Stimulated activated naive CD8-positive, alpha-beta T cell treated with anti-CD3 and anti-CD28 coated beads, Interleukin-15, Interleukin-2, amounts not matched to agents 100 ng/mL and 50 ng/mL, for 24 hours (primary cell): ENCODE measurements around the gene MTM1.

Source experiments
- H3K27ac Mint-ChIP-seq: one replicate; pipeline ENCODE4 v1.8.0; 2021; ENCODE audit warnings: mild to moderate bottlenecking, mixed read lengths
- H3K27me3 Mint-ChIP-seq: one replicate; pipeline ENCODE4 v1.8.0; 2021; ENCODE audit warnings: mixed read lengths
- H3K36me3 Mint-ChIP-seq: one replicate; pipeline ENCODE4 v1.8.0; 2021; ENCODE audit warnings: low read depth, mixed read lengths
- H3K4me1 Mint-ChIP-seq: one replicate; pipeline ENCODE4 v1.8.0; 2021; ENCODE audit warnings: low read depth, mixed read lengths
- H3K4me3 Mint-ChIP-seq: one replicate; pipeline ENCODE4 v1.8.0; 2021; ENCODE audit warnings: mild to moderate bottlenecking, mixed read lengths
- H3K9me3 Mint-ChIP-seq: one replicate; pipeline ENCODE4 v1.8.0; 2021; ENCODE audit warnings: mixed read lengths

Gene MTM1

DNA sequence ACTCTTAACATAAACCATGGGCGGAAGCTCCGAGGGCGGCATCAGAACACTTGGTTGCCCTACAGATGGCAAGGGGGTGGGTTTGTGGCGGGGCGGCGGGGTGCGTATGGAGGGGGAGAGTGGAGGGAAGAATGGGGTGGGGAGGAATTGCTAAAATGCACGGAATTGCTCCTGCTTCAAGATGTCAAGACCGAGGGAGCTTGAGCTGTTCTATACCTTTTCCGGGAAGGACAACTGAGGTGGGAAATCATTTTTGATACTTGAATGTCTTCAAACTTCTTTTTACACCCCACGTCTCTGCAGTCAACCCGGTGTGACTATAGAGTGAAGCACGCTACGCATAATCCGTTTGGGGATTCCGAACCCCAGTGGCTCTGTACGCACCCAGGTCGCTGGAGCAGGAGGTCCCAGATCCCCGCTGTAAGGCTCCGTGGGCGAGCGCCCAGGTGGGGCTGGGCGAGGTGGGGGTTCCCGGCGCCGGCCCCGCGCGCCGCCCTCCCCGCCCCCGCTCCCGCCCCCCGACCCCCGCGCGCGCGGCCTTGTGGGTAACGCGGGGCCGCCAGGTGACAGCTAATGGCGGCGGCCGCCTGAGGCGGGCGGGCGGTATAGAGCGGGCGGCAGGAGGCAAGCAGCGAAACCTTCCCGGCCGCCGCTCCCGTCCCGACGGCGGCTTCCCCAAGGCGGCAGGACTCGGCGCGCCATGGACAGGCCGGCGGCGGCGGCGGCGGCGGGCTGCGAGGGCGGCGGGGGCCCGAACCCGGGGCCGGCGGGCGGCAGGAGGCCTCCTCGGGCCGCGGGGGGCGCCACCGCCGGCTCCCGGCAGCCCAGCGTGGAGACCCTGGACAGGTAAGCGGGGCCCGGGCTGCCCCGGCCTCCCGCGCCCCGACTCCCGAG lies 124.7 kb downstream of the MTM1 start, which contains the start of gene MTMR1:
TSS of gene MTMR1 (plus strand) at position 566 of the 894 bp plus-strand sequence. CDS start at position 701, 135 bp downstream.
- H3K4me3 Mint-ChIP-seq: peak within 1 kb of the TSS; percentile 90
- no peaks in the 10 kb centered on the region for H3K27me3 Mint-ChIP-seq
- no peaks in the 10 kb centered on the region for H3K9me3 Mint-ChIP-seq
- peaks cover 82% of the 10 kb centered on the region for H3K4me1 Mint-ChIP-seq
- peak within 1 kb of the TSS; percentile 96 for H3K27ac Mint-ChIP-seq
- H3K36me3 Mint-ChIP-seq: peaks cover 6% of the 10 kb centered on the region

DNA sequence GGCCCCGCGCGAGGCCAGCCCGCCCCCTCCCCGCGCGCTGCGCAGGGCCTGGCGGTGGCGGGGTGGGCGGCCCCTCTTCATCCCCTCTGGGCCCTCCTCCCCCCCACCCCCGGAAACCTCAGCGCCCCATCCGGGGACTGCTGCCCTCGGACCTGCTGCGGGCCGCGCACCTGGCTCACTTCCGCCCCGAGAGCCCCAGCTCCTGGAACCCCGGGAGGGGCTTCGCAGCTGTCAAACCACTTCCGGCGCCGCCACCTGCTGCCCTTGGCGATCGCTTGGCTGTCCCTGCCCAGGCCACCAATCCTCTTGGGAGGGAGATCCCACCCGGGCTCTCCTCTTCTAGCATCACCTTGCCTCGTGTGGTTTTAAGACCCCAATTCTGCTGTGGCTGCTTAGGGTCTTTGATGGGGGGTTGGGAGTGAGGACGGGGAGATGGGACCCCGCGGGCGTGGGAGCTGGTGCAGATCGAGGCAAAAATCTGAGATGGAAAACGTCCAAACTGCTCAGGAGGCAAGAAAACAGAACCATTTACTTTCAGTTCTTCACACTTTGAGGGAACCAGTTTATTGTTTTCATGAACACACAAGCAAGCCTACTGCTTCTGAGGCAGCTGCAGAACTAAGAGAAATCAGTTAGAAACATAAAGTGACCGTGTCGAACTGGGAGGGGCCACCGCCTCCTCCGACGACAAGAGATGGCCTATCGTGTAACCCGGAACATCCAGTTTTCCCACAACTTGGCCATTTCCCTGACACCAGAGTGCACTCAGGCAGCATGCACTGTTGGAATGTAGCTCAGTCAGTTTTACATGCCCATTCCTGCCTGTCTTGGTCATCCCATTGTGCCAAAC lies 125.5 kb downstream of the MTM1 start:
- Mint-ChIP-seq H3K4me3 (peak overlapping the region; percentile 90), H3K36me3 (peaks cover 6% of the 10 kb centered on the region), H3K9me3 (no peaks in the 10 kb centered on the region), H3K4me1 (peaks cover 75% of the 10 kb centered on the region), H3K27me3 (no peaks in the 10 kb centered on the region), H3K27ac (peak overlapping the region; percentile 95)

DNA sequence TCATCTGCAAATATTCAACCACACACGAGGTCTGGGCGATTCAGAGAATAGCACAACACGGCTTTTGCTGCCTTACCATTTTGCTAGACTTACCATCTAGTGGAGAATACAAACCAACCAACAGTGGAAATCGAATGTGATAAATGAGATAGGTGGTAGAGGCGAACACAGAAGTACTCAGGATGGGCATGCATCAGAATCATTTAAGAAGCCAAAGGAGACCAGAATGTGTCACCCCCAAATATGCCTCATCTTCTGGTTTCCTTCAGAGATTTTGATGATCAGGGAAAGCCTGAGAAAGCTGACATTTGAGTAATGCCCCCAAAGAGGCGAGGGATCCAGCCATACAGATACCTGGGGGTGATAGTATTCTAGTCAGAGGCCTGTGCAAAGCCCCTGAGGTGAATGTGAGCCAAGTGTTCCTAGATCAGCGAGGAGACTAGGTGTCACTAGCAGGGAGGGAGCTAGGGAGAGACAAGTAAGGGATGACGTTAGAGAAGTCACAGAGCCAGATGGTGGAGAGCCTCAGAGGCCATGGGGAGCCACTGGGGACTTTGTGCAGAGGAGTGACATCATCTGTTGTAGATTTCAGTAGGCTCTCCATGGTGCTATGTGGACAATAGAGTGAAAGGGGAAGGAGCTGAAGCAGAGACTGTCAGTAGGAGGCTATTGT lies 126.5 kb downstream of the MTM1 start:
- peak overlapping the region; percentile 95 for H3K27ac Mint-ChIP-seq
- H3K4me1 Mint-ChIP-seq: peaks cover 72% of the 10 kb centered on the region
- H3K27me3 Mint-ChIP-seq: no peaks in the 10 kb centered on the region
- H3K36me3 Mint-ChIP-seq: peaks cover 6% of the 10 kb centered on the region
- peak overlapping the region; percentile 90 for H3K4me3 Mint-ChIP-seq
- H3K9me3 Mint-ChIP-seq: no peaks in the 10 kb centered on the region

DNA sequence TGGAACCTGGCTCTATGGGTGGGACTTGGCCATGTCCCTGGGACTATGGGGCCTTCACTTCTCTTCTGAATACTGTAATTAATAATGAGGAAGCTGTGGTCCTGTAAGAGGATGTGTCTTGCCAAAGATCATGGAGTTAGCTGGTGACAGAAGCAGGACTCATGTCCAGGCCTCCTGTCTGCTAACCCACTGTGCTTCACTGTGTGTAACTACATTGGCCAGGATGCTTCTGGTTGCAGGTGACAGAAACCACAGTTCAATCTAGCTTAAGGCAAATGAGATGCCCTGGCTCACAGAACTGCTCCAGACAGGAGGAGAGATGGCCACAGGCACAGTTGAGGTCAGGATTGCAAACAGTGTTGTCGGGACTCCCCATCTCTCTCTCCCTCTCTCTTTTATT lies 127.9 kb downstream of the MTM1 start:
- peak overlapping the region; percentile 90 for H3K4me3 Mint-ChIP-seq
- H3K4me1 Mint-ChIP-seq: peaks cover 59% of the 10 kb centered on the region
- no peaks in the 10 kb centered on the region for H3K27me3 Mint-ChIP-seq
- H3K9me3 Mint-ChIP-seq: no peaks in the 10 kb centered on the region
- peak overlapping the region; percentile 95 for H3K27ac Mint-ChIP-seq
- peaks cover 9% of the 10 kb centered on the region for H3K36me3 Mint-ChIP-seq

DNA sequence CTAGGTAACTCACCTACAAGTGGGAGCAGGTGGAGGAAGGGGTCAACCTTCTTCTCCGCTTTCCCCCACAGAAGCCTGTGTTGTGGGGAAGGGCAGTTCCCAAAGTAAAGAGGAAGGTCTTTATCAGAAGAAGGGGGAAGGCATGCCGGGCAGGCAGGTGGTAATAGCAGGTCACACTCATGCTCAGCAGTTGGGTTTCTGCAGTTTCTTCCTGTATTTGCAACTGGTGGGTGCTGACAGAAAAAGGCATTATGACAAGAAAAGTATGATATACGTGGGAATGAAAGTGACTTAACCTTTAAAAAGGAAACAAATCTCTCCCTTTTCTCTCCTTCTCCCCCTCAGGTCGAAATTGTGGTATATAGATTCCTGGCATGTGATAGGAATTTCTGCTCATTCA lies 128.4 kb downstream of the MTM1 start:
- peak overlapping the region; percentile 89 for H3K27ac Mint-ChIP-seq
- H3K9me3 Mint-ChIP-seq: no peaks in the 10 kb centered on the region
- peaks cover 14% of the 10 kb centered on the region for H3K36me3 Mint-ChIP-seq
- H3K4me3 Mint-ChIP-seq: peak overlapping the region; percentile 90
- H3K4me1 Mint-ChIP-seq: peaks cover 58% of the 10 kb centered on the region
- no peaks in the 10 kb centered on the region for H3K27me3 Mint-ChIP-seq

DNA sequence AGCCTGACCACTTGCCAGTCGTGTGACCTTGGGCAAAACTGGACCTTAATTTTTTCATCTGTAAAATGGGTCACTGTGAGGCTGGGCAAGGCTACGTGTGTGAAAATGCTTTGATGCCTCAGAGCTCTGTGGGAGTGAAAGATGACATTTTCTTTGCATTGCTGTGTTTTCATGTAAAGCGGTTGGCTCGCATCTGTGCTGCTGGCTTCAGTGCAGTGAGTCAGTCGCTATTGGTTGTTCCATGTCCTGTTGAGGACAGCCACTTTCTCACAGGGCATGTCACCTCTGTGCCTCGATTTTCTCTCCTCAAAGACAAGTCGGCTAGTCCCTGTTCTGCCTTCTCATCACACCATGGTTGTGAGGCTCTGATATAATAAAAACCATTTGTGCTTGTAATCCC lies 129.2 kb downstream of the MTM1 start:
- peaks cover 53% of the 10 kb centered on the region for H3K4me1 Mint-ChIP-seq
- H3K27ac Mint-ChIP-seq: peak overlapping the region; percentile 89
- H3K36me3 Mint-ChIP-seq: peaks cover 14% of the 10 kb centered on the region
- peak overlapping the region; percentile 90 for H3K4me3 Mint-ChIP-seq
- no peaks in the 10 kb centered on the region for H3K27me3 Mint-ChIP-seq
- no peaks in the 10 kb centered on the region for H3K9me3 Mint-ChIP-seq

DNA sequence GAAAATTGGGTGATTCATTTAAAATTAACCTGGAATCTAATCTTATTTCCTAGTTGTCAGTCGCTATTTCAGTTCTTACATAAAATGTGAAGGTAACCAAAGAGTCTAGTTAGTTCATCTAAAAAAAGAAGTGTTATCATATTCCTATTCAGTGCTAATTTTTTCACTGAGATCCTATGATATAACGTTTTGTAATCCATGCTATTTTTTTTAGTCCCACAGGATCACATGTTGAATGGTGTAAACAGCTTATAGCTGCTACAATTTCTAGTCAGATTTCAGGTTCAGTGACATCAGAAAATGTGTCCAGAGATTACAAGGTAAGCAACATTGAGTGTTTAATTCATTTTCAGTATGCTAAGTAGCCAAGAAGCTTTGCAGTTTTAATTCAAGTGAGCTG lies 130.6 kb downstream of the MTM1 start:
- no peaks in the 10 kb centered on the region for H3K27me3 Mint-ChIP-seq
- H3K9me3 Mint-ChIP-seq: no peaks in the 10 kb centered on the region
- no peak overlapping the region for H3K4me3 Mint-ChIP-seq
- peaks cover 21% of the 10 kb centered on the region for H3K36me3 Mint-ChIP-seq
- peaks cover 64% of the 10 kb centered on the region for H3K4me1 Mint-ChIP-seq
- H3K27ac Mint-ChIP-seq: peak overlapping the region; percentile 36

DNA sequence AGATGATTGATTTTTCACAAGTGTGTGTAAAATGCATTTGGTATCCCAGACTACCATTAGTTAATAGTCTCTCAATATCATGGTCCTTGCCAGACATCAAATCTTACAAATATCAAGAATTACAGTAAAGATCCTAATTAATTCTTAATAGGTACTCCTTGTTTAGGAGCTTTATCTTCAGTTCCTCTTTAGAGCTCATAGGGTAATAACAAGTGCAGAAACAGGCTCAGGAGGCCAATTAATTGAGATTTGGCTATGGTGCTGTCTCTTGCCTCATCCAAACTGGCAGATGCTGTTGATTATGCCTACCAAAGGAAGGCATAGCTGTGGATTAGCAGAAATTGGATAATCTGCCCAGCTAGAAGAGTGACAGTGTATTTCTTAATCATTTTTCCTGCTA lies 131.7 kb downstream of the MTM1 start:
- H3K27ac Mint-ChIP-seq: no peak overlapping the region
- peaks cover 66% of the 10 kb centered on the region for H3K4me1 Mint-ChIP-seq
- no peak overlapping the region for H3K4me3 Mint-ChIP-seq

DNA sequence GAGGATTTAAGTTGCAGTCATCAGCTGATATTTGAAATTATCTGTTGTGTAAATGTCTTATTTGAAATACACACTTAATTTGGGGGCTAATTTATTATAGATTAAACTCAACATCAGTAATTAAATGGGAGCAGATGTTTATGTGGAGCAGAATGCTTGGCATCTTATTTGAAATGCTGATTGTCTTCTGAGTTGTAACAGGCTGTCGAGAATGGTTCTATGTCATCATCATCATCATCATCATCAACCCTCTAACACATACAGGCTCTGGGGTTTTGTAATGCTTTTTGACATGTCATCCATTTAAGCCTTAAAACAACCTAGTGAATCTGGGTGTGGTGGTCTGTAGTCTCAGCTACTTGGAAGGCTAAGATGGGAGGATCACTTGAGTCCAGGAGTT lies 133.0 kb downstream of the MTM1 start:
- Mint-ChIP-seq H3K27me3 (no peaks in the 10 kb centered on the region), H3K36me3 (peaks cover 34% of the 10 kb centered on the region), H3K4me3 (no peak overlapping the region), H3K4me1 (peaks cover 64% of the 10 kb centered on the region), H3K27ac (no peak overlapping the region), H3K9me3 (no peaks in the 10 kb centered on the region)

More for the DNA sequence above, 131.7 kb downstream of the MTM1 start:
- Mint-ChIP-seq H3K27me3 (no peaks in the 10 kb centered on the region), H3K9me3 (no peaks in the 10 kb centered on the region), H3K36me3 (peaks cover 28% of the 10 kb centered on the region)

DNA sequence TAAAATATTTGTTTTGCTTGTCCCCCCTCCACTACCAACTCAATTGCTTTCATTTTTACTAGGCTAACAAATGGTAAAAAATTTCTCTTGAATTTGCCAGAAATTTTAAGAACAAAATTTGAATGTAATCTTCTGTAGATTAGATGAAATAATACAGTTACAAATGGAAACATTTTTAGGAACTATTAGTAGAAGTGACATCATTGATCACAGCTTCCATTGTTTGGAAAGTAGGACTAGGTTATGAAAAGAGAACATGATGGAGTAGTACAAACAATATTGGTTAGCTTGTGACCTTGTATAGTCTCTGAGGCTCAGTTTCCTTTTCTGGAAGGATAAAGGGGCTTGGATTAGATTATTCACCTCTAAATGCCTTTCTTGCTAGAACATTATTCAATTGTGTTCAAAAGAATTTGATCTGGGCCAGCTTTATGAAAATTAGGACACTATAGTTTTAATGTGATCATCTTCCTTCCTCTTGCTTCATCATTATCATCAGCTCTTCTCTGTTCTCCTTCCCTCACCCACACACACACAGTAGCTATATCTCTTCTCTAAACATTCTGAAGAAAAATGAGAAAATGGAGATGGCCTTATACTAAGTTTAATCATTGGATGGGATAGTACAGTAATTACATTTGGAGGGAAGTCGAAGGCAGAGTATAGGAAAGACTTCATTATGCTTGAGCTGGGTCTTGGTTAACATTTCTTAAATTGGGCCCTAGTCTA lies 134.7 kb downstream of the MTM1 start:
- Mint-ChIP-seq H3K27me3 (no peaks in the 10 kb centered on the region), H3K4me3 (peak overlapping the region; percentile 25), H3K4me1 (peaks cover 58% of the 10 kb centered on the region), H3K9me3 (no peaks in the 10 kb centered on the region), H3K36me3 (peaks cover 47% of the 10 kb centered on the region), H3K27ac (peak overlapping the region; percentile 90)

DNA sequence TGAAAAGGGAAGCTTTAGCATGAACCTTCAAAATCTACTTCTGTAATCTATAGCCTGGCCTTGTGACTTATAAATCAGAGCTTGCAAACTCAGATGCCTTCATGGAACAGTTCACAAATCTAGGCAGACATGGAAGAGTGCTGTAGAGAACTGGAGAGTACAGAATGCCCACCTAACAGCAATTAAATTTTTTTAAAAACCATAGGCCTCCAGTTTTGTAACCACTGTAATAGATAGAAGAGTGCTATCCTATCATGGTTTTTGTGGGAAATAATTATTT lies 135.2 kb downstream of the MTM1 start:
- Mint-ChIP-seq H3K27ac (peak overlapping the region; percentile 90), H3K36me3 (peaks cover 47% of the 10 kb centered on the region), H3K27me3 (no peaks in the 10 kb centered on the region), H3K4me1 (peaks cover 58% of the 10 kb centered on the region), H3K9me3 (no peaks in the 10 kb centered on the region), H3K4me3 (no peak overlapping the region)

DNA sequence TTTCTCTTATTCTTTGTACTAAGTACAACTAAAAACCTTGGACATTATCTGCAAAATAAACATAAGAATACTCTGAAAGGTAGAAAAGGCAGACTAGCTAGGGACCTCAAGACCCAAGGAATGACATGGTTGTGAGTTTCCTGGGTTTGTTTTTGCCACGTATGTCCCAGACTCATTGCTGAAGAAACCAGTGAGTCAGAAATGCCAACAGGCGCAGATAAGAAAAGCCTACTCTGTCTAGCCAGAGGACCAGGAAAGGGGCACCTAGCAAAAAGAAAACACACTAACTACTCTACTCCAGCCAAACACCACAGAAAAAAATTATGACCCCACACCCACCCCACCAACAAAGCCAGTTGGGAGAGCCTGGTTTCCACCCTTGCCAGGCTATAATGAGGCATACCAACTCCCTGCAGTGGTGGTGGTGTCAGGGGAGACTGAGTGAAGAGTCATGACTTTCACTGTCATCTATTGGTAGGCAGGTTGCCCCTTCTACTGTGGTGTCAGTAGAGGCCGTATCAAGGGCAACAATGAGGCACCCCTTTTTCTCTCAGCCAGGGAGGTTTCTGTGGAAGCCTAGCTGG lies 135.7 kb downstream of the MTM1 start:
- no peaks in the 10 kb centered on the region for H3K27me3 Mint-ChIP-seq
- peaks cover 48% of the 10 kb centered on the region for H3K36me3 Mint-ChIP-seq
- H3K4me3 Mint-ChIP-seq: peak overlapping the region; percentile 55
- peak overlapping the region; percentile 90 for H3K27ac Mint-ChIP-seq
- no peaks in the 10 kb centered on the region for H3K9me3 Mint-ChIP-seq
- peaks cover 57% of the 10 kb centered on the region for H3K4me1 Mint-ChIP-seq

DNA sequence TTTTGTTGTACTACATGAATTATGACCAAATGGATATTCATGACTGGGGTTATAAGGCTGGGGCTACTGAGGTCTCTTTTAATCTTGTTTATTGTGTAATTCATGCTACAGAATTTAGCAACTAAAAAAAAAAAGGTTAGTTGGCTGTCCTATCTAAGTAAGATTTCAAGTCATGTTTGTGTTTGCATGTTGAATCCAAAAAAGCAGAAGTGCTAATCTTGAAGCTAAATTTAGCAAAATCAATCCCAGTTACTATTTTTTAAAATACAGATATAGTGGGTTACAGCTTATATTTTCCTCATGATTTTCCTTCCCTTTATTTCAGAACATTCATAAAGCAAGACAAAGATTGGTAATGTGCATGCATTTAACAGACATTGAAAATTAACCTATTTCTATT lies 144.2 kb downstream of the MTM1 start:
- peaks cover 54% of the 10 kb centered on the region for H3K4me1 Mint-ChIP-seq
- no peaks in the 10 kb centered on the region for H3K9me3 Mint-ChIP-seq
- H3K27ac Mint-ChIP-seq: peak overlapping the region; percentile 55
- H3K36me3 Mint-ChIP-seq: peaks cover 10% of the 10 kb centered on the region
- no peaks in the 10 kb centered on the region for H3K27me3 Mint-ChIP-seq
- H3K4me3 Mint-ChIP-seq: no peak overlapping the region

DNA sequence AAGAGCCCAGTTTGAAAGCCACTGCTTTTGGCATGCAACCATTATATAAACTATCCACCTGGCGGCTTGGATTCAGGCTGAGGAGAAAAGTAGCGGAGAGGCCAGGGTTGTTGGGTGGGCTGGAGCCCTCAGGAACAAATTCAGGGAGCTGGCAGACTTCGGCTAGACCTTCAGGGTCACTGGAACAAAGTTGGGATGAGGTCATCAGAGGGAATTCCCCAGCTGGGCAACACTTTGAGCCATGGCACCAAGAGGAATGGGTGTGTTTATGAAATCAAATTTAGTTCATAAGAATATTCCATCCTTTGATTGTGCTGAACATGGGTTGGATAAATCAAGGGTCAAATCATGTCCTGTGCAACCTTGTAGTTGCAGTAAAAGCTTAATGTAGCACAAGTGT lies 146.8 kb downstream of the MTM1 start:
- no peaks in the 10 kb centered on the region for H3K36me3 Mint-ChIP-seq
- H3K4me1 Mint-ChIP-seq: peaks cover 39% of the 10 kb centered on the region
- H3K9me3 Mint-ChIP-seq: no peaks in the 10 kb centered on the region
- H3K27me3 Mint-ChIP-seq: no peaks in the 10 kb centered on the region
- H3K4me3 Mint-ChIP-seq: no peak overlapping the region
- H3K27ac Mint-ChIP-seq: no peak overlapping the region
